ENCODE results near the gene MYPN. TPM values are rescaled to one million over a fixed set of nuclear protein-coding genes. Genes with fewer than 3 reads are reported as not detected.

Gene MYPN
- total and polyA plus RNA-seq, 2 experiments from 2014 or later, result not detected

DNA sequence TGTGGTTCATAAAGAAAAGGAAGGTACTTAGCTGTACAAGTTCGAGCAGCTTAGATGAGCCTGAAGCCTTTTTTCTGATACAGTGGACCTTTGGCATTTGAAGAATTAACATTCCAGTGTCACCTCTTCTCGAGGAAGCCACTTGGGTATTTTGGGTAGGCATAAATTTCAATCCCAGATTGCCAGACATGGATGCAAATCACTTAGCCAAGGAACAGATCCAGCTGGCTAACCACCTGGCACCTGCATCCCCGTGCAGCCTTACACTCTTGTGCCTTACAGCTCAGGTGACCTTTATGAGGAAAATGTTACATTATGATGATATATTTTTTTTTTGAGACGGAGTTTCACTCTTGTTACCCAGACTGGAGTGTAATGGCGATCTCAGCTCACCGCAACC lies 138.6 kb downstream of the MYPN start:
- no peak overlapping the region for H3K27ac Mint-ChIP-seq
- Histone ChIP-seq H2AFZ (no peak overlapping the region), H3F3A (replicated peaks; ENCODE audit: low read depth) (no peaks in the 10 kb centered on the region), H3K36me3 (ENCODE audit: insufficient read depth) (no peaks in the 10 kb centered on the region), H3K4me1 (ENCODE audit: insufficient read depth) (peaks cover 15% of the 10 kb centered on the region), H3K79me2 (replicated peaks; ENCODE audit: insufficient read depth) (no peaks in the 10 kb centered on the region), H3K4me2 (no peak overlapping the region), H3K27me3 (ENCODE audit: insufficient read depth) (peaks cover 11% of the 10 kb centered on the region; the same call in 1 of the 2 replicates), H3K27ac (ENCODE audit: low read depth) (no peak overlapping the region), H3K4me3 (no peak overlapping the region), H4K20me1 (replicated peaks; ENCODE audit: insufficient read depth) (no peaks in the 10 kb centered on the region), H3K9me2 (ENCODE audit: insufficient read depth) (no peaks in the 10 kb centered on the region)
- H3K4me1 Mint-ChIP-seq, result peaks cover 20% of the 10 kb centered on the region
- H3K4me3 Mint-ChIP-seq, result no peak overlapping the region
- TF ChIP-seq CREB1 (CRISPR knock-in tag; IDR thresholded peaks at IDR 0.05; ENCODE audit: low read depth) (no peak), ZNF331 (CRISPR knock-in tag; IDR thresholded peaks at IDR 0.05; ENCODE audit: low read depth) (no peak)
- no peaks in the 10 kb centered on the region for H3K36me3 Mint-ChIP-seq (ENCODE audit: low read depth)
- DNase-seq (ENCODE audit: low spot score) (no peak), ATAC-seq (no peak)
- no peaks in the 10 kb centered on the region for H3K9me3 Mint-ChIP-seq
- peaks cover 2% of the 10 kb centered on the region for H3K27me3 Mint-ChIP-seq (ENCODE audit: insufficient read depth, low read depth, poor library complexity)

DNA sequence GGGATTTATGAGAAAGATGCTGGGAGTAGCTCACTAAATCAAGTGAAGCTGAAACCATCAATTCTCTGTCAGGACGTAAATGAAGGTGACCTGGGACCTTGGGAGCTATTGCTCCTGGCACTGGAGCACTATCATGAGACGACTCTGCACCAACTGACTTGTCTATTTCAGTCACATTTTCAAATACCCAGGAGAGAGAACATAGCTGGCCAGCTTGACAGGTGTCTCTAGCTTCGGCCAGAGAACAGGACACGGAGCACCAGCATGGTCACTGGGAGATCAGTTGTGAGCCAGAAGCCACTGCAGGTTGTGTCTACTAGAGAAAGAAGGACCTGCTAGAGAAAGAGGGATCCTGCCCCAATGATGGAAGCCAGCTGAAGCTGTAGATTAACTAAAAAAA lies 140.0 kb downstream of the MYPN start:
- no peak overlapping the region for H2AFZ ChIP-seq
- no peaks in the 10 kb centered on the region for H3K9me3 Mint-ChIP-seq
- H3F3A ChIP-seq (replicated peaks; ENCODE audit: low read depth), result no peaks in the 10 kb centered on the region
- no peak overlapping the region for H3K4me3 Mint-ChIP-seq
- no peaks in the 10 kb centered on the region for H4K20me1 ChIP-seq (replicated peaks; ENCODE audit: insufficient read depth)
- no peak overlapping the region for H3K27ac Mint-ChIP-seq
- peaks cover 20% of the 10 kb centered on the region for H3K4me1 Mint-ChIP-seq
- H3K4me3 ChIP-seq, result no peak overlapping the region
- no peak for DNase-seq (ENCODE audit: low spot score)
- ATAC-seq, result no peak
- no peaks in the 10 kb centered on the region for H3K79me2 ChIP-seq (replicated peaks; ENCODE audit: insufficient read depth)
- H3K4me1 ChIP-seq (ENCODE audit: insufficient read depth), result peaks cover 15% of the 10 kb centered on the region
- peaks cover 11% of the 10 kb centered on the region; the same call in 1 of the 2 replicates for H3K27me3 ChIP-seq (ENCODE audit: insufficient read depth)
- H3K4me2 ChIP-seq, result no peak overlapping the region
- H3K9me2 ChIP-seq (ENCODE audit: insufficient read depth), result no peaks in the 10 kb centered on the region
- peaks cover 2% of the 10 kb centered on the region for H3K27me3 Mint-ChIP-seq (ENCODE audit: insufficient read depth, low read depth, poor library complexity)
- no peak overlapping the region for H3K27ac ChIP-seq (ENCODE audit: low read depth)
- H3K36me3 Mint-ChIP-seq (ENCODE audit: low read depth), result no peaks in the 10 kb centered on the region
- H3K36me3 ChIP-seq (ENCODE audit: insufficient read depth), result no peaks in the 10 kb centered on the region
- TF ChIP-seq EZH2phosphoT487 (IDR thresholded peaks at IDR 0.05; ENCODE audit: unreplicated experiment), result no peak
- no peak for TF ChIP-seq POLR2AphosphoS5 (IDR thresholded peaks at IDR 0.05; ENCODE audit: low read depth)
- TF ChIP-seq, protein P1, sequence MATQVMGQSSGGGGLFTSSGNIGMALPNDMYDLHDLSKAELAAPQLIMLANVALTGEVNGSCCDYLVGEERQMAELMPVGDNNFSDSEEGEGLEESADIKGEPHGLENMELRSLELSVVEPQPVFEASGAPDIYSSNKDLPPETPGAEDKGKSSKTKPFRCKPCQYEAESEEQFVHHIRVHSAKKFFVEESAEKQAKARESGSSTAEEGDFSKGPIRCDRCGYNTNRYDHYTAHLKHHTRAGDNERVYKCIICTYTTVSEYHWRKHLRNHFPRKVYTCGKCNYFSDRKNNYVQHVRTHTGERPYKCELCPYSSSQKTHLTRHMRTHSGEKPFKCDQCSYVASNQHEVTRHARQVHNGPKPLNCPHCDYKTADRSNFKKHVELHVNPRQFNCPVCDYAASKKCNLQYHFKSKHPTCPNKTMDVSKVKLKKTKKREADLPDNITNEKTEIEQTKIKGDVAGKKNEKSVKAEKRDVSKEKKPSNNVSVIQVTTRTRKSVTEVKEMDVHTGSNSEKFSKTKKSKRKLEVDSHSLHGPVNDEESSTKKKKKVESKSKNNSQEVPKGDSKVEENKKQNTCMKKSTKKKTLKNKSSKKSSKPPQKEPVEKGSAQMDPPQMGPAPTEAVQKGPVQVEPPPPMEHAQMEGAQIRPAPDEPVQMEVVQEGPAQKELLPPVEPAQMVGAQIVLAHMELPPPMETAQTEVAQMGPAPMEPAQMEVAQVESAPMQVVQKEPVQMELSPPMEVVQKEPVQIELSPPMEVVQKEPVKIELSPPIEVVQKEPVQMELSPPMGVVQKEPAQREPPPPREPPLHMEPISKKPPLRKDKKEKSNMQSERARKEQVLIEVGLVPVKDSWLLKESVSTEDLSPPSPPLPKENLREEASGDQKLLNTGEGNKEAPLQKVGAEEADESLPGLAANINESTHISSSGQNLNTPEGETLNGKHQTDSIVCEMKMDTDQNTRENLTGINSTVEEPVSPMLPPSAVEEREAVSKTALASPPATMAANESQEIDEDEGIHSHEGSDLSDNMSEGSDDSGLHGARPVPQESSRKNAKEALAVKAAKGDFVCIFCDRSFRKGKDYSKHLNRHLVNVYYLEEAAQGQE (IDR thresholded peaks at IDR 0.05; ENCODE audit: unreplicated experiment), result no peak
- TF ChIP-seq CREB1 (CRISPR knock-in tag; IDR thresholded peaks at IDR 0.05; ENCODE audit: low read depth), result no peak
- no peak for TF ChIP-seq ZNF114 (CRISPR knock-in tag; IDR thresholded peaks at IDR 0.05)
- no peak for TF ChIP-seq EZH2 (IDR thresholded peaks at IDR 0.05; ENCODE audit: low read depth, unreplicated experiment)
- TF ChIP-seq, protein P2, sequence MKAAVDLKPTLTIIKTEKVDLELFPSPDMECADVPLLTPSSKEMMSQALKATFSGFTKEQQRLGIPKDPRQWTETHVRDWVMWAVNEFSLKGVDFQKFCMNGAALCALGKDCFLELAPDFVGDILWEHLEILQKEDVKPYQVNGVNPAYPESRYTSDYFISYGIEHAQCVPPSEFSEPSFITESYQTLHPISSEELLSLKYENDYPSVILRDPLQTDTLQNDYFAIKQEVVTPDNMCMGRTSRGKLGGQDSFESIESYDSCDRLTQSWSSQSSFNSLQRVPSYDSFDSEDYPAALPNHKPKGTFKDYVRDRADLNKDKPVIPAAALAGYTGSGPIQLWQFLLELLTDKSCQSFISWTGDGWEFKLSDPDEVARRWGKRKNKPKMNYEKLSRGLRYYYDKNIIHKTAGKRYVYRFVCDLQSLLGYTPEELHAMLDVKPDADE (IDR thresholded peaks at IDR 0.05), result no peak
- TF ChIP-seq NANOG (IDR thresholded peaks at IDR 0.05; ENCODE audit: borderline replicate concordance), result no peak
- TF ChIP-seq STAT1 (IDR thresholded peaks at IDR 0.05; ENCODE audit: unreplicated experiment), result no peak
- TF ChIP-seq, protein P3, sequence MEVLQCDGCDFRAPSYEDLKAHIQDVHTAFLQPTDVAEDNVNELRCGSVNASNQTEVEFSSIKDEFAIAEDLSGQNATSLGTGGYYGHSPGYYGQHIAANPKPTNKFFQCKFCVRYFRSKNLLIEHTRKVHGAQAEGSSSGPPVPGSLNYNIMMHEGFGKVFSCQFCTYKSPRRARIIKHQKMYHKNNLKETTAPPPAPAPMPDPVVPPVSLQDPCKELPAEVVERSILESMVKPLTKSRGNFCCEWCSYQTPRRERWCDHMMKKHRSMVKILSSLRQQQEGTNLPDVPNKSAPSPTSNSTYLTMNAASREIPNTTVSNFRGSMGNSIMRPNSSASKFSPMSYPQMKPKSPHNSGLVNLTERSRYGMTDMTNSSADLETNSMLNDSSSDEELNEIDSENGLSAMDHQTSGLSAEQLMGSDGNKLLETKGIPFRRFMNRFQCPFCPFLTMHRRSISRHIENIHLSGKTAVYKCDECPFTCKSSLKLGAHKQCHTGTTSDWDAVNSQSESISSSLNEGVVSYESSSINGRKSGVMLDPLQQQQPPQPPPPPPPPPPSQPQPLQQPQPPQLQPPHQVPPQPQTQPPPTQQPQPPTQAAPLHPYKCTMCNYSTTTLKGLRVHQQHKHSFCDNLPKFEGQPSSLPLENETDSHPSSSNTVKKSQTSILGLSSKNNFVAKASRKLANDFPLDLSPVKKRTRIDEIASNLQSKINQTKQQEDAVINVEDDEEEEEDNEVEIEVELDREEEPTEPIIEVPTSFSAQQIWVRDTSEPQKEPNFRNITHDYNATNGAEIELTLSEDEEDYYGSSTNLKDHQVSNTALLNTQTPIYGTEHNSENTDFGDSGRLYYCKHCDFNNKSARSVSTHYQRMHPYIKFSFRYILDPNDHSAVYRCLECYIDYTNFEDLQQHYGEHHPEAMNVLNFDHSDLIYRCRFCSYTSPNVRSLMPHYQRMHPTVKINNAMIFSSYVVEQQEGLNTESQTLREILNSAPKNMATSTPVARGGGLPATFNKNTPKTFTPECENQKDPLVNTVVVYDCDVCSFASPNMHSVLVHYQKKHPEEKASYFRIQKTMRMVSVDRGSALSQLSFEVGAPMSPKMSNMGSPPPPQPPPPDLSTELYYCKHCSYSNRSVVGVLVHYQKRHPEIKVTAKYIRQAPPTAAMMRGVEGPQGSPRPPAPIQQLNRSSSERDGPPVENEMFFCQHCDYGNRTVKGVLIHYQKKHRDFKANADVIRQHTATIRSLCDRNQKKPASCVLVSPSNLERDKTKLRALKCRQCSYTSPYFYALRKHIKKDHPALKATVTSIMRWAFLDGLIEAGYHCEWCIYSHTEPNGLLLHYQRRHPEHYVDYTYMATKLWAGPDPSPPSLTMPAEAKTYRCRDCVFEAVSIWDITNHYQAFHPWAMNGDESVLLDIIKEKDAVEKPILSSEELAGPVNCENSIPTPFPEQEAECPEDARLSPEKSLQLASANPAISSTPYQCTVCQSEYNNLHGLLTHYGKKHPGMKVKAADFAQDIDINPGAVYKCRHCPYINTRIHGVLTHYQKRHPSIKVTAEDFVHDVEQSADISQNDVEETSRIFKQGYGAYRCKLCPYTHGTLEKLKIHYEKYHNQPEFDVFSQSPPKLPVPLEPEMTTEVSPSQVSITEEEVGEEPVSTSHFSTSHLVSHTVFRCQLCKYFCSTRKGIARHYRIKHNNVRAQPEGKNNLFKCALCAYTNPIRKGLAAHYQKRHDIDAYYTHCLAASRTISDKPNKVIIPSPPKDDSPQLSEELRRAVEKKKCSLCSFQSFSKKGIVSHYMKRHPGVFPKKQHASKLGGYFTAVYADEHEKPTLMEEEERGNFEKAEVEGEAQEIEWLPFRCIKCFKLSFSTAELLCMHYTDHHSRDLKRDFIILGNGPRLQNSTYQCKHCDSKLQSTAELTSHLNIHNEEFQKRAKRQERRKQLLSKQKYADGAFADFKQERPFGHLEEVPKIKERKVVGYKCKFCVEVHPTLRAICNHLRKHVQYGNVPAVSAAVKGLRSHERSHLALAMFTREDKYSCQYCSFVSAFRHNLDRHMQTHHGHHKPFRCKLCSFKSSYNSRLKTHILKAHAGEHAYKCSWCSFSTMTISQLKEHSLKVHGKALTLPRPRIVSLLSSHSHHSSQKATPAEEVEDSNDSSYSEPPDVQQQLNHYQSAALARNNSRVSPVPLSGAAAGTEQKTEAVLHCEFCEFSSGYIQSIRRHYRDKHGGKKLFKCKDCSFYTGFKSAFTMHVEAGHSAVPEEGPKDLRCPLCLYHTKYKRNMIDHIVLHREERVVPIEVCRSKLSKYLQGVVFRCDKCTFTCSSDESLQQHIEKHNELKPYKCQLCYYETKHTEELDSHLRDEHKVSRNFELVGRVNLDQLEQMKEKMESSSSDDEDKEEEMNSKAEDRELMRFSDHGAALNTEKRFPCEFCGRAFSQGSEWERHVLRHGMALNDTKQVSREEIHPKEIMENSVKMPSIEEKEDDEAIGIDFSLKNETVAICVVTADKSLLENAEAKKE (CRISPR knock-in tag; IDR thresholded peaks at IDR 0.05), result no peak
